Transverse colon (tissue), 4 donors: ENCODE data around the gene FCHSD1. TPM values are rescaled to one million over a fixed set of nuclear protein-coding genes. Genes with fewer than 3 reads are reported as not detected.

Experiments
- DNase-seq: peaks from one replicate; pipeline ENCODE4 v3.0.0-alpha.2; 2019
- H3K27ac ChIP-seq, 4 donors: fragments of 200-600 bp; sonication (generic); 2 replicates each; pipeline ENCODE4 v1.5.1; 2016 to 2018; ENCODE audit warnings: inconsistent platforms in 4 of 4
- H3K27me3 ChIP-seq: fragments of 200-600 bp; sonication (generic); 2 replicates; pipeline ENCODE4 v1.5.1; 2017; ENCODE audit warnings: inconsistent platforms
- H3K36me3 ChIP-seq, 4 donors: fragments of 200-600 bp; sonication (generic); 2 replicates each; pipeline ENCODE4 v1.5.1; 2017 to 2019; ENCODE audit warnings: inconsistent platforms in 4 of 4
- H3K4me1 ChIP-seq, 4 donors: fragments of 200-600 bp; sonication (generic); 2 replicates each; pipeline ENCODE4 v1.5.1; 2017 to 2020; ENCODE audit warnings: inconsistent platforms in 4 of 4
- H3K4me3 ChIP-seq, 4 donors: fragments of 200-600 bp; sonication (generic); 1 replicate in 1 of 4; 2 replicates in 3 of 4; pipeline versions ENCODE4 v1.5.1 to v1.6.1; 2017 to 2019; ENCODE audit warnings: inconsistent platforms in 4 of 4
- H3K9me3 ChIP-seq, 2 donors: fragments of 200-600 bp; sonication (generic); 2 replicates each; pipeline ENCODE4 v1.5.1; 2017 to 2019; ENCODE audit warnings: inconsistent platforms in 2 of 2
- EP300 ChIP-seq: sonication (generic); formaldehyde crosslinking; IDR thresholded peaks from one replicate; pipeline ENCODE4 v1.6.1; 2017; ENCODE audit warnings: antibody characterized with exemption, low read depth
- POLR2A ChIP-seq: fragments of 450-650 bp; IDR thresholded peaks from one replicate; pipeline ENCODE4 v1.6.1; 2016; ENCODE audit warnings: antibody characterized with exemption, mild to moderate bottlenecking, moderate library complexity
- POLR2AphosphoS5 ChIP-seq, 3 donors: sonication (generic); formaldehyde crosslinking; IDR thresholded peaks; one replicate each; pipeline ENCODE4 v1.6.1; 2016; ENCODE audit warnings: antibody characterized with exemption in 3 of 3
- WGBS, 2 donors: methylation state at CpG; one replicate each; pipeline ENCODE4 v1.1.5; 2018; ENCODE audit warnings: low coverage in 1 of 2; 5-methylcytosine and 5-hydroxymethylcytosine counted together
- in situ Hi-C, 4 donors: fragments of 200-750 bp; cut with MboI; loops; one replicate each; pipeline versions ENCODE4 v1.15.0 to v1.15.1; 2017; ENCODE audit warnings: low sequenced_read_pairs in 3 of 4, low pct_ligation_motif_present in 1 of 4, low pct_unique_long_range_greater_than_20kb in 1 of 4
- intact Hi-C: fragments of 100-400 bp; cut with DNase I; formaldehyde crosslinking; loops from one replicate; pipeline ENCODE4 v1.15.1; 2023; ENCODE audit warnings: low total_unique reads
- total RNA-seq, 4 donors: library from RNA; depleted of rRNA; stranded (reverse); fragments of >200 nt; gene quantifications; one replicate each; pipeline ENCODE4 v1.1.0, GENCODE V29; 2016
- TF ChIP-seq, protein P1 (sequence below), 5 experiments: fragments of 200-600 bp in 3 of 5; fragments of 450-650 bp in 2 of 5; sonication (generic) in 3 of 5; IDR thresholded peaks; 1 replicate in 2 of 5; 2 replicates in 3 of 5; pipeline ENCODE4 v1.5.1; 2016 to 2017; ENCODE audit warnings: antibody characterized with exemption in 5 of 5, inconsistent platforms in 3 of 5, mild to moderate bottlenecking in 2 of 5, moderate library complexity in 1 of 5

Gene FCHSD1
- total RNA-seq, 4 donors from 2014 or later: 26.1 to 69.9 (median 43.1) TPM

DNA sequence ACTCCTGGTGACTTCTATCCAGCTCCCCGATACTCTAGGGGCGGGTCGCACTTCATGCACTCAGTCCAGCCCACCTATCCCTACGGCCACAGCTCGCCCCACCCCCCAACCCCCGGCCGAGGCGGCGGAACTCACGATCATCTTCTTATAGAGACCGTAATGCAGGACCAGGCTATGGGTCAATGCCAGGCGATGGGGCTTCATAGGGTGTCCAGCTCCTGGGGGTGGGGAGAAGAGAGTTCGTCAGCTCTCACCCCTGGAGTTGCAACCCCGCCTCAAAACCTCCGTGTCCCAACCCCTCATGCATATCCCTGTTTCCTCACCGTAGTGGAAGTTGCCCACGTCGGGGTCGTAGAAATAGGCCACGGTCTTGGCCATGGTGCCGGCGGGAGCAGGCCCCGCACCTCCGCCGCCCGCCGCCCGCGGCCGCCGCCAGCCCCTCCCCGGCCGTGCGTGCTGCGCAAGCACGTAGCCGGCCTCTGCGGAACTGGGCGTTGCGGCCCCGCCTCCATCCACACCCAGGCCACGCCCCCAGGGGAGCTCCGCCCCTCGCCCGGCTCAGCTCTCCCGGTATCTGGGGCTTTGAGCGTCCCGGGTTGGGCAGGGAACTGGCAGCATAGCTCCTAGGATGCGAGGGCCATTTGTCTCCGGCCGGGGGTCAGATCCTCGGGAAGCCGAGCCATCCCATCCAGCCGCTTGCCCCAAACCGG, 14.7 kb downstream of the FCHSD1 start, which contains the start of the genes HDAC3 and RELL2:
Gene HDAC3, minus strand, starts transcription at position 437 of the 710 bp plus-strand sequence. Its CDS starts 59 bp downstream, at position 378.
Gene RELL2, plus strand, starts transcription at position 585 of the 710 bp plus-strand sequence. CDS start 1,229 bp downstream, outside the sequence.
- no peaks in the 10 kb centered on the region for H3K27me3 ChIP-seq
- H3K9me3 ChIP-seq: no peaks in the 10 kb centered on the region
- WGBS, 2 donors: 0% methylated on average over 51 of the region's 55 CpGs; no CpG with 5 or more reads in 1 of the 2 donors
- DNase-seq: peak; percentile 97
- in situ Hi-C loops: no loop called here
- peak within 1 kb of the TSS; percentile 59 to 72 (median 66) for H3K4me3 ChIP-seq
- peaks cover 15 to 31% (median 26%) of the 10 kb centered on the region in 4 donors for H3K4me1 ChIP-seq
- intact Hi-C loops: no loop called here
- TF ChIP-seq POLR2AphosphoS5 (IDR thresholded peaks at IDR 0.05) (peak; percentile 48 to 87 (median 77)), POLR2A (peak; percentile 63), EP300 (no peak)
- TF ChIP-seq, protein P1, sequence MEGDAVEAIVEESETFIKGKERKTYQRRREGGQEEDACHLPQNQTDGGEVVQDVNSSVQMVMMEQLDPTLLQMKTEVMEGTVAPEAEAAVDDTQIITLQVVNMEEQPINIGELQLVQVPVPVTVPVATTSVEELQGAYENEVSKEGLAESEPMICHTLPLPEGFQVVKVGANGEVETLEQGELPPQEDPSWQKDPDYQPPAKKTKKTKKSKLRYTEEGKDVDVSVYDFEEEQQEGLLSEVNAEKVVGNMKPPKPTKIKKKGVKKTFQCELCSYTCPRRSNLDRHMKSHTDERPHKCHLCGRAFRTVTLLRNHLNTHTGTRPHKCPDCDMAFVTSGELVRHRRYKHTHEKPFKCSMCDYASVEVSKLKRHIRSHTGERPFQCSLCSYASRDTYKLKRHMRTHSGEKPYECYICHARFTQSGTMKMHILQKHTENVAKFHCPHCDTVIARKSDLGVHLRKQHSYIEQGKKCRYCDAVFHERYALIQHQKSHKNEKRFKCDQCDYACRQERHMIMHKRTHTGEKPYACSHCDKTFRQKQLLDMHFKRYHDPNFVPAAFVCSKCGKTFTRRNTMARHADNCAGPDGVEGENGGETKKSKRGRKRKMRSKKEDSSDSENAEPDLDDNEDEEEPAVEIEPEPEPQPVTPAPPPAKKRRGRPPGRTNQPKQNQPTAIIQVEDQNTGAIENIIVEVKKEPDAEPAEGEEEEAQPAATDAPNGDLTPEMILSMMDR (IDR thresholded peaks at IDR 0.05): no peak
- no peaks in the 10 kb centered on the region for H3K36me3 ChIP-seq
- H3K27ac ChIP-seq: peak within 1 kb of the TSS; percentile 79 to 87 (median 82)

GRCh38 chr5:141636106-141636412, 15.2 kb downstream of the FCHSD1 start:
- no peaks in the 10 kb centered on the region for H3K9me3 ChIP-seq
- H3K4me1 ChIP-seq: peaks cover 15 to 31% (median 26%) of the 10 kb centered on the region in 4 donors
- no peak for DNase-seq
- H3K36me3 ChIP-seq: no peaks in the 10 kb centered on the region
- WGBS, 2 donors: 5% methylated on average over 4 of the region's 4 CpGs; no CpG with 5 or more reads in 1 of the 2 donors
- H3K27ac ChIP-seq: peak overlapping the region; percentile 79 to 87 (median 82)
- intact Hi-C loops (no loop called here), in situ Hi-C loops (no loop called here)
- H3K4me3 ChIP-seq: peak overlapping the region; percentile 59 to 72 (median 66)
- H3K27me3 ChIP-seq: no peaks in the 10 kb centered on the region
- no peak for TF ChIP-seq EP300
- TF ChIP-seq, protein P1 (IDR thresholded peaks at IDR 0.05): no peak
- TF ChIP-seq POLR2AphosphoS5 (IDR thresholded peaks at IDR 0.05): no peak
- TF ChIP-seq POLR2A: no peak

GRCh38 chr5:141635646-141636045, 15.6 kb downstream of the FCHSD1 start:
- no peak for DNase-seq
- Histone ChIP-seq H3K36me3 (no peaks in the 10 kb centered on the region), H3K27ac (no peak overlapping the region), H3K9me3 (no peaks in the 10 kb centered on the region), H3K4me1 (peaks cover 15 to 31% (median 26%) of the 10 kb centered on the region in 4 donors), H3K27me3 (no peaks in the 10 kb centered on the region), H3K4me3 (peak overlapping the region in 3 of 4 donors; percentile 59 to 72 (median 67))
- in situ Hi-C loops: no loop called here
- TF ChIP-seq EP300 (no peak), POLR2A (no peak), POLR2AphosphoS5 (IDR thresholded peaks at IDR 0.05) (no peak)
- TF ChIP-seq, protein P1 (IDR thresholded peaks at IDR 0.05): no peak
- intact Hi-C loops: no loop called here
- WGBS, 2 donors: 45 to 50% methylated on average over 6 to 7 of the region's 7 CpGs

- Histone ChIP-seq H3K4me3 (no peak overlapping the region), H3K4me1 (peaks cover 15 to 31% (median 26%) of the 10 kb centered on the region in 4 donors), H3K9me3 (no peaks in the 10 kb centered on the region), H3K27ac (no peak overlapping the region), H3K36me3 (peaks cover 0 to 5% (median under 1%) of the 10 kb centered on the region in 4 donors), H3K27me3 (no peaks in the 10 kb centered on the region)
- in situ Hi-C loops: no loop called here
- DNase-seq: no peak
- TF ChIP-seq EP300 (no peak), POLR2AphosphoS5 (IDR thresholded peaks at IDR 0.05) (no peak), POLR2A (no peak)
- TF ChIP-seq, protein P1 (IDR thresholded peaks at IDR 0.05): no peak
- 87 to 100% methylated on average over 1 to 6 of the region's 6 CpGs for WGBS, 2 donors
- intact Hi-C loops: no loop called here
These were observed 16.5 kb downstream of the FCHSD1 start for GRCh38 chr5:141634720-141635119.
